ENCODE data around the gene DCP1B.

Gene DCP1B

DNA sequence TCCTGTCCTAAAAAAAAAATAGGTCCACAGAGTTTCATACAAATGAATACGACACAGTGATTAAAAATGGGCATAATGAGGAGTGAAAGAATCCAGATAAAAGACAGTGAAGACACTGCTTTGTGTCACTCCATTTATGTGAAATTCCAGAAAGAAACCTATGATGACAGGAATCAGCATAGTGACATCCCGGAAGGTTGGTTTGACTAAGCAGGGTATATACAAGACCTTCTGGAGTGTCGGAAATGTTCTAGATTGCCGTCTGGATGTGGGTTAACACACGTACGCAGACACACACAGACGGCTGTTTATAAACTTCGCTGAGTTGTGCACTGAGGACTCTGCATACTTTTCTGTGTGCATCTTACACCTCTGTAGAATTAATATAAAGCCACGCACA, 72.6 kb downstream of the DCP1B start:
- Histone ChIP-seq H3K27ac (no peak overlapping the region), H3K36me3 (replicated peaks) (no peaks in the 10 kb centered on the region), H3K4me3 (ENCODE audit: low read depth, low read length) (no peak overlapping the region), H3K27me3 (replicated peaks) (peaks cover 4% of the 10 kb centered on the region)
- in situ Hi-C loops (cut with HindIII; ENCODE audit: low pct_ligation_motif_present, low sequenced_read_pairs) = loop anchor here (25.0 kb wide), 1 partner anchor 119 kb away; the partner anchor contains the start of gene LRTM2
- TF ChIP-seq, protein P1, sequence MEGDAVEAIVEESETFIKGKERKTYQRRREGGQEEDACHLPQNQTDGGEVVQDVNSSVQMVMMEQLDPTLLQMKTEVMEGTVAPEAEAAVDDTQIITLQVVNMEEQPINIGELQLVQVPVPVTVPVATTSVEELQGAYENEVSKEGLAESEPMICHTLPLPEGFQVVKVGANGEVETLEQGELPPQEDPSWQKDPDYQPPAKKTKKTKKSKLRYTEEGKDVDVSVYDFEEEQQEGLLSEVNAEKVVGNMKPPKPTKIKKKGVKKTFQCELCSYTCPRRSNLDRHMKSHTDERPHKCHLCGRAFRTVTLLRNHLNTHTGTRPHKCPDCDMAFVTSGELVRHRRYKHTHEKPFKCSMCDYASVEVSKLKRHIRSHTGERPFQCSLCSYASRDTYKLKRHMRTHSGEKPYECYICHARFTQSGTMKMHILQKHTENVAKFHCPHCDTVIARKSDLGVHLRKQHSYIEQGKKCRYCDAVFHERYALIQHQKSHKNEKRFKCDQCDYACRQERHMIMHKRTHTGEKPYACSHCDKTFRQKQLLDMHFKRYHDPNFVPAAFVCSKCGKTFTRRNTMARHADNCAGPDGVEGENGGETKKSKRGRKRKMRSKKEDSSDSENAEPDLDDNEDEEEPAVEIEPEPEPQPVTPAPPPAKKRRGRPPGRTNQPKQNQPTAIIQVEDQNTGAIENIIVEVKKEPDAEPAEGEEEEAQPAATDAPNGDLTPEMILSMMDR (IDR thresholded peaks at IDR 0.05; ENCODE audit: low read depth, low read length, missing control alignments) = no peak
- DNase-seq = no peak

DNA sequence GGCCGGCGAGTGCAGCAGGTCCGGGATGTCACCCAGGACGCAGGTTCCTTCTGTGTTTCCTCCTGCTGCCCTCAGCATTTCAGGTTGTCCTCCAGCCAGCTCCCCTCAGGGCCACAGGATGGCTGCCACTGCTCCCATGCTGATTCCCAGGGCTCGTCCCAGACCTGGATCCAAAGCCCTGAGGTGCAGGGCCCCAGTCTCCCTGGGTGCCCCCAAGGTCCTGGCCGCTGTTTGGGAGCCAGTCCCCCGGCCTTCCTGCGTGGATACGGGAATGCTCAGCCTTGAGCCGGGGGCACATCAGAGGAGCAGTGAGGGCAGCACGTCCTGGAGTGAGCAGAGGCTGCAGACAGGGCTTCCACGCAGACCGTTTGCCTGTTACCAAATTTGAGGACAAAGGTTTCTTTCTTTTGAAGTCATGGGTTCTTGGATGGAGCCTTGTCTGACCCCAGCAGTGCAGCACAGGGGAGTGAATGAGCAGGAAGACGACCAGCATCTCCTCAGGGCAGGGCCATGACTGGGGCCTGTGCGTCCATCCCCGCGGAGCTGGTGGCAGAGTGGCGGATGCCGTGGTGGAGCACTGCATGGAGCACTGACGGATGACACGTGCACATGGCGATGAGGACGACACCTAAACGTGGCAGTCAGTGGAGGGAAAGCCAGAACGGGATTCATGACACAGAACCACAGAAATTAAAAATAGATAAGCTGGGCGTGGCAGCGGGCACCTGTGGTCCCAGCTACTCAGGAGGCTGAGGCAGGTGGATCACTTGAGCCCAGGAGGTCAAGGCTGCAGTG, 73.3 kb downstream of the DCP1B start:
- DNase-seq = no peak
- in situ Hi-C loops (cut with HindIII; ENCODE audit: low pct_ligation_motif_present, low sequenced_read_pairs) = loop anchor here (25.0 kb wide), 1 partner anchor 119 kb away; the partner anchor contains the start of gene LRTM2
- no peak overlapping the region for H3K27ac ChIP-seq

DNA sequence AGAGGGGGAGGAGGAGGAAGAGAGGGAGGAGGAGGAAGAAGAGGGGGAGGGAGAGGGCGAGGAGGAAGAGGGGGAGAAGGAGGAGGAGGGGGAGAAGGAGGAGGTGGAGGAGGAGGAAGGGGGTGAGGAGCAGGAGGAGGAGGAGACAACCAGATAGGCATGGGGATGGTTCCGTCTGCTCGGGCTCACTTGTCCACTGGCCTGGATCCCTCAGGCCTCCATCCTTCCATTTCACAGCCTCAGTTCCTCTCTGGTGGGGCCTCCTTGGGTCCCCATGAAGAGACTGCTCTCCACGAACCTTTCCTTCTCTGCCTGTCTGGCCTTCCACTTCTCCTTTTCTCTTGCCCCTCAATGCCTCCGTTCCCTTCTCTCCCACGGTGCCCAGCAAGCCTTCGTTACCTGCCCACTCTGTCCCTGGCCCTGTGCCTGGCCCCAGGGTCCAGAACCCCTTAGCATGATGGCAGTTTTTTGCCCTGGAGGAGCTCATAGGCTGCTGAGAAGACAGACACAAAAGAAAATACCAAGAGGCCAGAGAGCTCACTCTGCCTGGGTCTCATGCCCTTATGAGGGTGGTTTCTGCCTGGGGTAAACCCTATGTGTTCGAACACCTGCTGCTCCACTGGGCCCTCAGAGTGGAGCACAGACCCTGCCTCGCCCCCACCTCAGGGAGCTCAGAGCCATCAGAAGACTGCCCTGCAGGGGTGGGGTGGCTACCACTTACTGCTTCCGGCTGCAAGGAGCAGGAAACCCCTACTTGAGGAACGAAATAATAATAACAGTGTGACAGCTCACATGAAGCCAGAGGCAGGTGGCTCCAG, 74.1 kb downstream of the DCP1B start:
- Histone ChIP-seq H3K27me3 (replicated peaks) (peaks cover 6% of the 10 kb centered on the region), H3K36me3 (replicated peaks) (no peaks in the 10 kb centered on the region), H3K4me3 (ENCODE audit: low read depth, low read length) (no peak overlapping the region), H3K27ac (no peak overlapping the region)
- TF ChIP-seq, protein P1 (IDR thresholded peaks at IDR 0.05; ENCODE audit: low read depth, low read length, missing control alignments) = no peak
- in situ Hi-C loops (cut with HindIII; ENCODE audit: low pct_ligation_motif_present, low sequenced_read_pairs) = loop anchor here (25.0 kb wide), 1 partner anchor 118 kb away; the partner anchor contains the start of gene LRTM2
- no peak for DNase-seq

More for the DNA sequence above, 73.3 kb downstream of the DCP1B start:
- Histone ChIP-seq H3K36me3 (replicated peaks) (no peaks in the 10 kb centered on the region), H3K27me3 (replicated peaks) (peaks cover 6% of the 10 kb centered on the region), H3K4me3 (ENCODE audit: low read depth, low read length) (no peak overlapping the region)
- TF ChIP-seq, protein P1 (IDR thresholded peaks at IDR 0.05; ENCODE audit: low read depth, low read length, missing control alignments) = no peak

DNA sequence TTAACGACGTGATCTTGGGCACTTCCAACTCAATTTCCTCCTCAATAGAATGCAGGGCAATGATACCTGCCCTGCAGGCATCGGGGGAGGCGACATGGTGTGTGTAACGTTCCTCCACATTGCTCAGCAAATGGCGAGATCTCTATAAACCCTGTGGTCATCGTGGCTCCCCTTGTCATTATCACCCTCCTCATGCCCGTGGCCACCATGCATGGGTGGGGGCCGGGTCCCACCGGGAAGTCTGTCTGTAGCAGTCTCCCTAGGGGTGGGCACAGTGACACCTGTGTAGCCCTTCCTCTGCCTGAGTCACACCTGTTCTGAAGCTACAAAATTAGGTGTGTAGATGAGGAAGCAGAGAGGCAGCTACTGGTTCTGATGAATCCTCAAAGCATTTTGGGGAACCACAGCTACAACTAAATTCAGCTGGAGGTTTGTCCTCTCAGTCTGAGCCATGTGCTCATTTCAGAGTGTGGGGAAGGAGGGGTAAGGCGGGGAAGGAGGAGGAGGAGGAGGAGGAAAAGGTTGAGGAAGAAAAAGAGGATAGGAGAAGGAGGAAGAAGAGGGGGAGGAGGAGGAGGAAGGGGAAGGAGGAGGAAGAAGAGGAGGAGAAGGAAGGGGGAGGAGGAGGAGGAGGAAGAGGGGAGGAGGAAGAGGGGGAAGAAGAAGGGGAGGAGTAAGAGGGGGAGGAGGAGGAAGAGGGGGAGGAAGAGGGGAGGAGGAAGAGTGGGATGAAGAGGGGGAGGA, 74.8 kb downstream of the DCP1B start:
- no peaks in the 10 kb centered on the region for H3K36me3 ChIP-seq (replicated peaks)
- peaks cover 7% of the 10 kb centered on the region for H3K27me3 ChIP-seq (replicated peaks)
- DNase-seq = no peak
- in situ Hi-C loops (cut with HindIII; ENCODE audit: low pct_ligation_motif_present, low sequenced_read_pairs) = loop anchor here (25.0 kb wide), 1 partner anchor 117 kb away; the partner anchor contains the start of gene LRTM2
- TF ChIP-seq, protein P1 (IDR thresholded peaks at IDR 0.05; ENCODE audit: low read depth, low read length, missing control alignments) = no peak
- H3K4me3 ChIP-seq (ENCODE audit: low read depth, low read length) = no peak overlapping the region
- H3K27ac ChIP-seq = no peak overlapping the region

DNA sequence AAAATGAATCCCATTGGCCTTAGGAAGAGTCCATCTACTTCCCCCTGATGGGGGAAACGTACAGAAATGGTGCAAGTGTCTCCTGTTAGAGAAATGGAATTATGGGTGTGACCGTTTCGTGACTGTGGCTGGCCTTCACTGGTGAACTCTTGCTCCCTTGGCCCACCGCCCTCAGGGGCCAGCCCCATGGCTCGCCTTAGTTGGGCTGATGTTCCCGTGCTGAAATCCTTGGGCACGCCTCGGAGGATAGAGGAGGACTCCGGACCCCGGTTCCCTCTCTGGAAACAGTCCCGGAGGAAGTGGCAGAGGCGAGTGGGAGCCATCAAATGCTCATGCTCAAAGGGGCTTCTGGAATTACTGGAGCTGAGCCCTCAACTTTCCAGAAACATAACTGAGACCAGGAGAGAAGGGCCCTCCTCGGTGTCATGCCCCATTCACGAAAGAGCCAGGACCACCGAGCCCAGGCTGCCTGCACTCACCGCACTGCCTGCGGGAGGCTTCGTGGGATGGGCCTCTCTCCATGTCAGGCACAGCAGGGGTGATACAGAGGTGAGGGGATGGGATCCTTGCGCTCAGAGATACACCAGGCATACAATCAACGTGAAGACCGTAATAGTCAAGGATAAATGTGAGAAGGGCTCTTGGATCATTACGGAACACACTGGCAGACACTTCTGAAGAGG, 75.7 kb downstream of the DCP1B start:
- no peak for DNase-seq
- no peaks in the 10 kb centered on the region for H3K36me3 ChIP-seq (replicated peaks)
- no peak overlapping the region for H3K4me3 ChIP-seq (ENCODE audit: low read depth, low read length)
- in situ Hi-C loops (cut with HindIII; ENCODE audit: low pct_ligation_motif_present, low sequenced_read_pairs) = loop anchor here (25.0 kb wide), 1 partner anchor 116 kb away; the partner anchor contains the start of gene LRTM2
- TF ChIP-seq, protein P1 (IDR thresholded peaks at IDR 0.05; ENCODE audit: low read depth, low read length, missing control alignments) = no peak
- H3K27me3 ChIP-seq (replicated peaks) = peaks cover 9% of the 10 kb centered on the region
- H3K27ac ChIP-seq = no peak overlapping the region
